ENCODE results near the gene RPL37A.

Gene RPL37A

GRCh38 chr2:216549926-216550690 is 51.5 kb downstream of the RPL37A start:
- no peak for DNase-seq

- peak; percentile 82 for DNase-seq
Observed at GRCh38 chr2:216551234-216552068, 52.8 kb downstream of the RPL37A start.

- peak; percentile 62 for DNase-seq
Observed at GRCh38 chr2:216553093-216553478, 54.4 kb downstream of the RPL37A start.
